AG09309 (cell line): Measurements from ENCODE around the gene IRF2.

Experiments
- DNase-seq: peaks from one replicate; pipeline ENCODE4 v3.0.0-alpha.2; 2010; ENCODE audit warnings: low read depth
- H3K4me3 ChIP-seq: 2 replicates; pipeline ENCODE4 v1.5.1; 2011; ENCODE audit warnings: mild to moderate bottlenecking, low read depth, low read length, moderate library complexity; ENCODE audit not compliant: control insufficient read depth
- TF ChIP-seq, protein P1 (sequence below): IDR thresholded peaks from 2 replicates; pipeline ENCODE4 v1.5.1; 2011; ENCODE audit warnings: mild to moderate bottlenecking, low read depth, low read length, inconsistent platforms; ENCODE audit not compliant: insufficient read depth, control insufficient read depth; ENCODE audit errors: missing control alignments

IRF2 gene

DNA sequence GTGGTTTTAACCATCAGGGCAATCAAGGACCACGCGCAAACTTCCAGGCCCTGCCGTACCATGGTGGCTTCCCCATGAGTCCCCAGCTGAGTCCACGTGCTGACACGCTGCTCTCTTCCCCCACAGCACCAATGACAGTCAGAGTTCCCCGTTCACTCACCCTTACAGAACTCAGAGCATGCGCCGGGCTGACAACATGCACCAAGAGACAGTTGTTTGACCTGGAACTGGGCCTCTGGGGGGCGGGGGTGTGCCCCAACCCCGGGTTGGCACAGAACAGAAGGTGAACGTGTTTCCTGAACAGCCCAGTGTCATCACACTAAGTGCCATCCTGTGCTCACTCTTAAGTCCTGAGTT lies 29.4 kb downstream of the IRF2 start:
- no peak overlapping the region for H3K4me3 ChIP-seq
- no peak for DNase-seq
- TF ChIP-seq, protein P1, sequence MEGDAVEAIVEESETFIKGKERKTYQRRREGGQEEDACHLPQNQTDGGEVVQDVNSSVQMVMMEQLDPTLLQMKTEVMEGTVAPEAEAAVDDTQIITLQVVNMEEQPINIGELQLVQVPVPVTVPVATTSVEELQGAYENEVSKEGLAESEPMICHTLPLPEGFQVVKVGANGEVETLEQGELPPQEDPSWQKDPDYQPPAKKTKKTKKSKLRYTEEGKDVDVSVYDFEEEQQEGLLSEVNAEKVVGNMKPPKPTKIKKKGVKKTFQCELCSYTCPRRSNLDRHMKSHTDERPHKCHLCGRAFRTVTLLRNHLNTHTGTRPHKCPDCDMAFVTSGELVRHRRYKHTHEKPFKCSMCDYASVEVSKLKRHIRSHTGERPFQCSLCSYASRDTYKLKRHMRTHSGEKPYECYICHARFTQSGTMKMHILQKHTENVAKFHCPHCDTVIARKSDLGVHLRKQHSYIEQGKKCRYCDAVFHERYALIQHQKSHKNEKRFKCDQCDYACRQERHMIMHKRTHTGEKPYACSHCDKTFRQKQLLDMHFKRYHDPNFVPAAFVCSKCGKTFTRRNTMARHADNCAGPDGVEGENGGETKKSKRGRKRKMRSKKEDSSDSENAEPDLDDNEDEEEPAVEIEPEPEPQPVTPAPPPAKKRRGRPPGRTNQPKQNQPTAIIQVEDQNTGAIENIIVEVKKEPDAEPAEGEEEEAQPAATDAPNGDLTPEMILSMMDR: no peak

DNA sequence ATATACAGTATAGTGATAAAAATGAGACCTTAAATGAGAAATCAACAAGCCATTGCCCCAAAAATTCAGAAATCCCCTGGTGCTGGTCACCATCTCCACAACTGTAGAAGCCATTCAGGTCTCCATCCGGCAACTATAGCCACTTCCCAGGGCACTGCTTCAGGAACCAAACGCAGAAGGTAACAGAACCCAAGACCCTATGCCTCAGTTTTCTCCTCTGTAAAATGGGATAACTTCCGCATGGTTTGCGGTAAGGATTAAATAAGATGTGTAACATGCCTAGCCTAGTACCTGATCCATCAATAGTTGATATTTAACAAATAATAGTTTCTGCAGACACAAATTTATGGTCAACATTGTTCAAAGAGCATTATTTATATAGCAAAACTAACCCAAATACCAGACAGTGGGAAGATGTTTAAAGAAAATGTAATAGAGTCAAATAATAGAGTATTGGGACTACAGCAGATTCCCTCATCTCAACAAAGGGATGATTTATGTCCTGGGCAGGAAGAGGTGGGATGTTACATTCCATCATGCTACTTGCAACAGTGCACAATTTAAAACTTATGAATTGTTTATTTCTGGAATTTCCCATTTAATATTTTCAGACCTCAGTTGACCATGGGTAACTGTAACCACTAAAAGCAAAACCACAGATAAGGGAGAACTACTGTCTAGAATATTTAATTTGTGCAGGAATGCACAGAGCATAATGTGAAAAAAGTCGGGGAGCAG lies 30.0 kb downstream of the IRF2 start:
- TF ChIP-seq, protein P1: no peak
- peak; percentile 14 for DNase-seq
- H3K4me3 ChIP-seq: no peak overlapping the region

DNA sequence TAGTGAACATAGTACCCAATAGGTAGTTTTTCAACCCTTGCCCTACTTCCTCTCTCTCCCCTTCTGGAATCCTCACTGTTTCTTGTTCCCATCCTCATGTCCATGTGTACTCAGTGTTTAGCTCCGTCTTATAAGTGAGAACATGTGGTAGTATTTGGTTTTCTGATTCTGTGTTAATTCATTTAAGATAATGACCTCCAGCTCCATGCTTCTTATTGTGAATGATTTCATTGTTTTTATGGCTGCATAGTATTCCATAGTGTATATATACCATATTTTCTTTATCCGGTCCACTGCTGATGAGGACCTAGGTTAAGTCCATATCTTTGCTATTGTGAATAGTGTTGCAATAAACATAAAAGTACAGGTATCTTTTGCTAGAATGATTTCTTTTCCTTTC lies 31.0 kb downstream of the IRF2 start:
- no peak overlapping the region for H3K4me3 ChIP-seq
- DNase-seq: no peak
- TF ChIP-seq, protein P1: no peak

DNA sequence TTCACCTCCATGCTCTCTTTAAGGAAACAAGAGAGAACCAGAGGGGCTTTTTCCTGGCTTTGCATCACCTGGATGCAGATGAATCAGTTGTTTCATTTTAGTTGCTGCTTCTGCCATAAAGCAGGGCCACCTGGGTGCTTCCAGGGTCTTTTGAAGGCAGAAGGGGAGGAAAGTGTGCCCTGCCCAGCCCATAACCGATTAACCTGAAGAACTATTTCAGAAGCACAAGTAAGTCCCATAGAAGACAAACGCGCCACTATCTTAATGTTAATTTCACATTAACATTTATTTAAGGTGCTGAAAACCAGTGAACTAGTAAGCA lies 32.1 kb downstream of the IRF2 start:
- no peak overlapping the region for H3K4me3 ChIP-seq
- no peak for DNase-seq
- TF ChIP-seq, protein P1: no peak

DNA sequence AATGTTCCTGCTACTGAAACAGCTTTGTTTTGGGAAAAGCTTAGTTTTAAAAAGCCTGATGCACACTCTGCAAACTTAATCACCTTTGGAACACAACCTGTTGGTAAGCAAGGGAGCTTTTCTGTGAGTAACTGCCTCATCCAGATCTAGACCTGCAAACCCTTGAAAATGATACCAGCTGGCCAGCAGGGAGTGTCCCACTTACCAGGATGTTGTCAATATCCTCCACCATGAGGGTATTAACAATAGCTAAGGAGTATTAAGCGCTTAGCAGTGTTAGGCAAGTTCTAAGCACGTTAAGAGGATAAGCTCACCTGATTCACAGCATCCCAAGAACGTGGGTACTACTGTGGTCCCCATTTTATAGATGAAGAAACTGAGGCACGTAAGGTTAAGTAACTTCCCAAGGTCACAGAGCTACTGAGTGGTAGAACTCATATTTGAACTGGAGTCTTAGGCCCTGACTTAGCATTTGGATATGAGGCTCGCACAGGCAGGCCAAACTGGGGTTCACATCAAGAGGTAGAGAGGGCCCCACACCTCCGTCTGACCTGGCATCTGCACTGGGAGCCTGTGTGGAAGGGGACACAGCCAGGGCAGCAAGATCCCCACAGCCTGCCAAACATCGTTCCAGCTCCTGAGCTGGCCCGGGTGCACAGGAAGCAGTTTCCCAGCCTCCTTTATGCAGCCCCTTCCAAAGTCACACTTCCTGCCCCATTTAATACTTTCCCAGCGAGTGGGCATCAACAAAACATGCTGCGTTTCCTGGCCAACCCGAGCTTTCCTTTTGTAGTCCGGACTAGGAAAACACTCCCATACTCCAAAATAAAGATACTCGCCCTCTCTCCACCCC lies 32.7 kb downstream of the IRF2 start:
- no peak overlapping the region for H3K4me3 ChIP-seq
- TF ChIP-seq, protein P1: no peak
- no peak for DNase-seq

DNA sequence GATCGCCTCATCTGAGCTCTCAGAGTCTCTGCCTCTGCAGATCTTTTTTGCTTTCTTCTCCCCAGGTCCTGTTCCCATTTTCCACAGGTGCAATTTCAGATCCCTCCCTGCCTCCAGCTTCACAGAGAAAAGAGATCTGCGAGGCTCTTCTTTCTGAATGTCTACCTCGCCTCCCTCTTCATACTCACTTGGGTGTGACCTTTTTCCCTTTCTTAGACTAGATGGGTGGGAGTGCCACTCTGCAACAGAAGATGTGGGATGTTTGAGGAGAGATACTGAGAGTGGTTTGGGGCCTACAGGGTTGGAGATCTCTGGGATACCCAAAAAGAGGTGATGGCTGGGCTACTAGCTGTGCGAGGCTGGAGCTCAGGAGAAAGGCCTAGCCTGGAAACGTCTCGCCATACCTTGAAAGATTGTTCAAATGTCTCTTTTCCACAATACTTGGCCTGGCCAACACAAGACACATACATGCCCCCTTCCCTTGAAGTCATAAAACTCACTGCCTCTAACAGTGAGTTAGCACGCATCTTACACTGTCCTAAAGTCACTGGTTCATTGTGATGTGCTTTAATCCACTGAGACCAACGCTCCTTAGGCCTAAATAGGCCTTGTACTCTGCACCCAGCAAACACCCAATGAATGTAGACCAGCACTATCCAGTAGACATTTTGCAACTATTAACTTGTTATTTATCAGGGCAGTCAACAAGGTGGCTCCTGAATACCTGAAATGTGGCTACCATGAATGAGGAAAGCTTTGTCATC lies 33.6 kb downstream of the IRF2 start:
- H3K4me3 ChIP-seq: no peak overlapping the region
- TF ChIP-seq, protein P1: no peak
- DNase-seq: no peak
